GM13977 (cell line): ENCODE measurements around the gene TCOF1.

Experiments used
- DNase-seq: peaks from one replicate; pipeline ENCODE4 v3.0.0; 2012; ENCODE audit warnings: low spot score
- in situ Hi-C: fragments of 300-500 bp; cut with MboI; formaldehyde crosslinking; loops from one replicate; pipeline ENCODE4 v1.12.0; 2022; ENCODE audit warnings: low sequenced_read_pairs, low pct_unique_long_range_greater_than_20kb, mixed read lengths, inconsistent platforms; ENCODE audit not compliant: unreplicated experiment
- TF ChIP-seq, protein P1 (sequence below): IDR thresholded peaks from 2 replicates; pipeline ENCODE4 v1.5.1; 2012; ENCODE audit warnings: mild to moderate bottlenecking, control low read depth; ENCODE audit not compliant: insufficient read depth; ENCODE audit errors: extremely low read depth, missing control alignments

Gene TCOF1

DNA sequence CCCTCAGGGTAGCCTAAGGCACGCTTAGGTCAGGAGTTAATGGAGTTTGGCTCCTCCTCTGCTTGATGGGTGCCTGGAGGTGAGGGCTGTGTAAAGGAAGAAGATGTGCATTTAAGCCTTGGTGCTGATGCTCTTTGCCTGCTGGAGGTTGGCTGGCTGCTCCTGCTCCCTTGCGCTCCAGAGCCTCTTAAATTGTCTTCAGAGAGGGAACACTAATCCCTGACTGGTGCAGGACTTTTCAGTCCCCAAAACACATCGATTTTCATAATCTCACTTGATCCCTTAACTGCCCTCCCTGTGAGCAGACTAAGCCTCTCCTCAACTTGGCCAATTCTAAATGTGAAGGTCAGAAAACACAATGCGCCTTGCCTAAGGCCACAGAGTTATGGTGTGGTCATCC, 16.2 kb upstream of the TCOF1 start:
- DNase-seq: no peak
- in situ Hi-C loops: no loop called here
- TF ChIP-seq, protein P1, sequence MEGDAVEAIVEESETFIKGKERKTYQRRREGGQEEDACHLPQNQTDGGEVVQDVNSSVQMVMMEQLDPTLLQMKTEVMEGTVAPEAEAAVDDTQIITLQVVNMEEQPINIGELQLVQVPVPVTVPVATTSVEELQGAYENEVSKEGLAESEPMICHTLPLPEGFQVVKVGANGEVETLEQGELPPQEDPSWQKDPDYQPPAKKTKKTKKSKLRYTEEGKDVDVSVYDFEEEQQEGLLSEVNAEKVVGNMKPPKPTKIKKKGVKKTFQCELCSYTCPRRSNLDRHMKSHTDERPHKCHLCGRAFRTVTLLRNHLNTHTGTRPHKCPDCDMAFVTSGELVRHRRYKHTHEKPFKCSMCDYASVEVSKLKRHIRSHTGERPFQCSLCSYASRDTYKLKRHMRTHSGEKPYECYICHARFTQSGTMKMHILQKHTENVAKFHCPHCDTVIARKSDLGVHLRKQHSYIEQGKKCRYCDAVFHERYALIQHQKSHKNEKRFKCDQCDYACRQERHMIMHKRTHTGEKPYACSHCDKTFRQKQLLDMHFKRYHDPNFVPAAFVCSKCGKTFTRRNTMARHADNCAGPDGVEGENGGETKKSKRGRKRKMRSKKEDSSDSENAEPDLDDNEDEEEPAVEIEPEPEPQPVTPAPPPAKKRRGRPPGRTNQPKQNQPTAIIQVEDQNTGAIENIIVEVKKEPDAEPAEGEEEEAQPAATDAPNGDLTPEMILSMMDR: no peak

DNA sequence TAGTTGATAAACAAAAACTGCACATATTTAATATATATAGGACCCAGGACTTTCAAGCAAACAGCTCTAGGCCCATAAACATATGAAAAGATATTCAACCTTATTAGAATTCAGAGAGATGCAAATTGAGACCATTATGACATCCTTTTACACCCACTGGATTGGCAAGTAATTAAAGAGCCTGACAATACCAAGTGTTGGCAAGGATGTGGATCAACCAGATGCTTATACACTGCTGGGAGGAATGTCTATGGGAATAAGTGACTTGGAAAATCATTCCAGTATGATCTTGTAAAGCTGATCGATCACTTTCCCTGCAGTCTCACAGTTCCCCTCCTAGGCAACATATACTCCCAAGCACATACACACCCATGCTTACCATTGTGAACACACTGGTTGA, 15.5 kb upstream of the TCOF1 start:
- in situ Hi-C loops: no loop called here
- TF ChIP-seq, protein P1: no peak
- no peak for DNase-seq

DNA sequence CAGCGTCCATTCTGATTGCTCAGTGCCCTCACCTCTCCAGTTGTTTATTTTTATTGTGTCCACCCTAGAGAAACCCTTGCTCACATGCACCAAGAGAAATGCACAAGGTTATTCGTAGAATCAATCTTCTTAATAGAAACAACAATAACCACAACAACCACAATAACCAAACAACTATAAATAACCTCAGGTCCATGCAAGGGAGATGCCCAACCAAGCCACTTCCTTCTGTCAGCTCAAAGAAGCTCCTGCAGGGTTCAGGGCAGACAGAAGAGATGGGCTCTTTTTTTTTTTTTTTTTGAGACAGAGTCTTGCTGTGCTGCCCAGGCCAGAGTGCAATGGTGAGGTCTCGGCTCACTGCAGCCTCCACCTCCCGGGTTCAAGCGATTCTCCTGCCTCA, 14.9 kb upstream of the TCOF1 start:
- DNase-seq: no peak
- in situ Hi-C loops: no loop called here

DNA sequence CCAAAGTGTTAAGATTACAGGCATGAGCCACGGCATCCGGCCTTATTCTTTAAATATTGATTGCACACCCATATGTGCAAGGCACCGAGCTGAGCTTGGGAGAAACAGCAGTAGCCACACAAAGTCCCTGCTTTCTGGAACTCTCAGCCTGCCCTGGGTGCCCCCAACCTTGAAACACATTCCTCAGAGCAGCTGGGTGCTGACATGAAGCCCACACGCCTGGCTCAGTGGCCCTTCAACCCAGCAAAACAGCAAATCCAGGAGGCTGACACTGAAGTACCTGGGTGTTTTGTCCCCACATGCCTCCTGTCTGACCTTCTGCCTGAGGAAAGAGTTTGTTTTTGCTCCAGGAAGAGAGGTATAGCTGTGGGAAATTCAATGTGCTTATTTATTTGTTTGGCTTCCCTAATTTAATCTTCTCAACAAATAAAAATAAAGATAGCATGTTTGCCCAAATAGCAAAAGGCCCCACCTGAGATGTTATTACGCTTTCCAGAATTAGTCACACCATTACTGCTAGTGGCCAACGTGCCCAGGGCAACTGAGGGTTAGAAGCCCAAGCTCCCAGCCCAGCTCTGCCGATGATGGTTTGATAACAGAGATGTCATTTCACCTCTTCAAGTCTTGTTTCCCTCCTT, 13.4 kb upstream of the TCOF1 start:
- TF ChIP-seq, protein P1: no peak
- no peak for DNase-seq
- in situ Hi-C loops: no loop called here

More for the DNA sequence above, 14.9 kb upstream of the TCOF1 start:
- TF ChIP-seq, protein P1: no peak

DNA sequence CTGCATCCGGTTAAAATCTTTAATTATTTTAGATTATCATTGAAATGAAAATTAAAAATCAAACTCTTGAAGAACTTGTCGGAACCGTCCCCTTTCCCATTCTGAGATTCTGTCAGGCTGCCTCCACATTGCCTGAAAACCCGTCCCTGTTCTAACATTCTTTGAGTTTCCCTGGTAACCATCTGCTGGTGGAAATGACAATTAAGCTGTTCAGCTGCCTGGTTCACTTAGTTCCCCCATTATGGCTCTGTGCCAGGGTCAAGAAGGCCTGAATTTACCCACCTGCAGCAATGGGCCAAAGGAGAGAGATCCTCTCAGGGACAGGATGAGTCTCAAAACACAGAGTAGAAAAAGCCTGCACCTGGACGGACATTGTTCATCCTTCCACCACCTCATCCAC, 11.8 kb upstream of the TCOF1 start:
- no peak for DNase-seq
- in situ Hi-C loops: no loop called here
- TF ChIP-seq, protein P1: no peak

DNA sequence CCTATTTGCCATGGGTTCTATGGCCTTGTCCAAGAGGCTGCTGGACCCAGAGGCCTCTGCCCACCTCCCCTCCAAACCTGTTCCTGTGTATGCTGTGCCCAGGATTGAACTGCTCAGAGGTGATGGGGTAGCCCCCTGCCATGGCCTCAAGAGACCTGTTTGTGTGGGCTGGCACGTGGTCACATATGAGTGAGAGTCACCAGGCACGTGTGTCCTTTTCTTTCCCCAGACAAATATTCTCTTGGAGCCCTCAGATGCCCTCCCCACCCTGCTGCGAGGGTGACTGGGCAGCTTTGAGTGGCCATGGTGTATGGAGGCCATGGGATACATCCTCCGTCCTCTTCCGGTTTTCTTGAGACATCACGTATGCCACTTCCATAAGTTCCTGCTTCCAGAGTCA, 10.9 kb upstream of the TCOF1 start:
- in situ Hi-C loops: no loop called here
- DNase-seq: no peak
- TF ChIP-seq, protein P1: no peak
